K562 (cell line): ENCODE measurements around the gene DNPEP.

ENCODE experiments used
- ATF3 ChIP-seq, 2 experiments: fragments of 450-650 bp in 1 of 2; sonication (generic) in 1 of 2; formaldehyde crosslinking in 1 of 2; IDR thresholded peaks in 1 of 2; conservative IDR thresholded peaks in 1 of 2; 2 replicates each; pipeline versions ENCODE4 v1.6.1 to v1.8.1; 2016 to 2023; ENCODE audit warnings: mild to moderate bottlenecking in 2 of 2, moderate library complexity in 2 of 2, inconsistent platforms in 1 of 2, missing genetic modification reagents in 1 of 2
- ATF4 ChIP-seq: fragments of 450-650 bp; formaldehyde crosslinking; IDR thresholded peaks from 2 replicates; pipeline ENCODE4 v1.4.0; 2022; ENCODE audit warnings: mild to moderate bottlenecking, moderate library complexity
- CTCF ChIP-seq, 3 experiments: IDR thresholded peaks in 2 of 3; conservative IDR thresholded peaks in 1 of 3; 2 replicates each; pipeline ENCODE4 v1.5.1; 2011 to 2012; ENCODE audit warnings: low read length in 3 of 3, mild to moderate bottlenecking in 3 of 3, control low read depth in 2 of 3, improper control_type of control experiment in 1 of 3, inconsistent platforms in 1 of 3, low read depth in 1 of 3, mixed read lengths in 1 of 3, moderate library complexity in 1 of 3; ENCODE audit not compliant: insufficient read depth in 2 of 3
- DDX20 ChIP-seq: fragments of 450-650 bp; IDR thresholded peaks from 2 replicates; pipeline ENCODE4 v1.6.1; 2016; ENCODE audit warnings: missing genetic modification characterization, low read depth, mild to moderate bottlenecking, missing compliant biosample characterization, moderate library complexity
- FOXK1 ChIP-seq: sonication (generic); formaldehyde crosslinking; IDR thresholded peaks from 2 replicates; pipeline ENCODE4 v1.8.0; 2022; ENCODE audit warnings: missing genetic modification reagents, mild to moderate bottlenecking, borderline replicate concordance
- HNRNPK ChIP-seq: fragments of 200-400 bp; formaldehyde crosslinking; IDR thresholded peaks from one replicate; pipeline ENCODE4 v1.6.1; 2018; ENCODE audit warnings: mild to moderate bottlenecking, low read depth, low read length; ENCODE audit not compliant: poor library complexity, severe bottlenecking
- MXI1 ChIP-seq: IDR thresholded peaks from 2 replicates; pipeline ENCODE4 v1.6.1; 2011; ENCODE audit warnings: low read depth, mild to moderate bottlenecking, improper control_type of control experiment, low read length
- ZFP36 ChIP-seq: fragments of 150-350 bp; IDR thresholded peaks from 2 replicates; pipeline ENCODE4 v1.6.1; 2018; ENCODE audit warnings: low read length, low read depth; ENCODE audit not compliant: partially characterized antibody

GRCh38 chr2:219414857-219415256, 27.1 kb upstream of the DNPEP start:
- TF ChIP-seq FOXK1 (CRISPR knock-in tag) (no peak), DDX20 (tag) (no peak), ATF3 (IDR thresholded peaks at IDR 0.05) (no peak), ATF3 (CRISPR knock-in tag; conservative IDR thresholded peaks at IDR 0.05) (no peak), ZFP36 (no peak), MXI1 (no peak), ATF4 (CRISPR knock-in tag) (no peak), HNRNPK (no peak), CTCF (IDR thresholded peaks at IDR 0.05 in 2 of 3, conservative IDR thresholded peaks at IDR 0.05 in 1 of 3; ENCODE audit: insufficient read depth in 2 of 3, low read depth in 1 of 3, low read length in 3 of 3) (no peak)
